ENCODE results near the gene TARBP2. TPM values are rescaled to one million over a fixed set of nuclear protein-coding genes. Genes with fewer than 3 reads are reported as not detected.

TARBP2 gene
- total and polyA plus RNA-seq, 2 donors, result 38.8 to 41.2 TPM

DNA sequence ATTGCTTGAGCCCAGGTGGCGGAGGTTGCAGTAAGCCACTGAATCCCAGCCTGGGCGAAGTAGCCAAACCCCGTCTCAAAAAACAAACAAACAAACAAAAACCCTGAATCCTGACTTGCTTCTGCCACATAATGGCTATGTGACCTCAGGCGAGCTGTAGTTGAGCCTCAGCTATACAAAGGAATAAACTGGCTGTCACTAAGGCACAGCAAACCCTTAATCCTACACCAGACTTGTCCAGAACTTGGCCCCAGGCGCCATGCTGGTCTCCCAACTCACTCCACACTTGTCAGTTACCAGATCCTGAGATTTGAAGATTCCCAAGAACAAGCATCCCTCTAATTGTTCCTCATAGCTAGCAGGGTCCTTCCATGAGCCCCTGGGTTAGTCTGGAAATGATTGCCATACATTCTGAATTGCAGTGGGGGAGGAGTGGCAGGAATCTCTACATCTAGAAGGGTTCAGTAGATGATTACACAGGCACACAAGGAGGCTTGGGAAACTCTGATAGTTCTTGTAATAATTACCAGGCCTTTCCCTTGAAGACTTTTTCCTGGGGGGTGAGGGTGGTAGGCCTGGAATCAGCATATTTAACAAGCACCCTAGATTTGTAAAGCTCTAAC, 11.7 kb upstream of the TARBP2 start:
- Histone ChIP-seq H3K4me1 (ENCODE audit: control insufficient read depth in 2 of 2, insufficient read depth in 2 of 2, low read length in 2 of 2) (peaks cover 9 to 21% of the 10 kb centered on the region in 2 donors), H3K9me3 (ENCODE audit: control insufficient read depth in 2 of 2, insufficient read depth in 1 of 2, low read length in 1 of 2) (no peaks in the 10 kb centered on the region), H3K36me3 (ENCODE audit: control insufficient read depth in 2 of 2, insufficient read depth in 2 of 2, low read length in 1 of 2) (peaks cover 33 to 34% of the 10 kb centered on the region in 2 donors), H3K27ac (ENCODE audit: low read depth in 1 of 2, low read length in 1 of 2) (no peak overlapping the region), H3K4me3 (ENCODE audit: low read length in 2 of 2) (no peak overlapping the region), H3K27me3 (ENCODE audit: control insufficient read depth in 2 of 2, insufficient read depth in 1 of 2, low read length in 1 of 2) (no peaks in the 10 kb centered on the region)
- no peak for DNase-seq (ENCODE audit: low read depth in 6 of 9, low spot score in 9 of 9)
- 96% methylated on average over 5 of the region's 5 CpGs for WGBS

DNA sequence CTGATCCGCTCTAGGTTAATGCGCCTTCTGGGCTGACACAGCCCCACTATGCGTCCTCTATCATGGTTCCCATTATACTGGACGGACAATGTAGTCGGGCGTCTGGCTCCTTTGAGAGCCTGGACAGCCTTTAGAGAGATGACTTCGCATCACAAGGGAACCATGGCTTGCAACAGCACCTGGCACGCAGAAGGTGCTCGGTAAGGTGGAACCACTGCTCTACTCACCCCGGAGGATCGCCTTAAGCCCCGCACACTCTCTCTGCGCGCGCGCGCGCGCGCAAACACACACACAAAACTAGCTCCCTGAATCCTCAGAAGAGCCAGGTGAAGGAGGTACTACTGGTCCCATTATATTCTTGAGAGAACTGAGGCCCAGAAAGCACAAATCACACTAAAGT, 8.9 kb upstream of the TARBP2 start:
- no peaks in the 10 kb centered on the region for H3K9me3 ChIP-seq (ENCODE audit: control insufficient read depth in 2 of 2, insufficient read depth in 1 of 2, low read length in 1 of 2)
- no peaks in the 10 kb centered on the region for H3K27me3 ChIP-seq (ENCODE audit: control insufficient read depth in 2 of 2, insufficient read depth in 1 of 2, low read length in 1 of 2)
- peak overlapping the region; percentile 46 to 82 for H3K27ac ChIP-seq (ENCODE audit: low read depth in 1 of 2, low read length in 1 of 2)
- peak in 1 of 9 donors; percentile 40 for DNase-seq (ENCODE audit: low read depth in 6 of 9, low spot score in 9 of 9)
- H3K36me3 ChIP-seq (ENCODE audit: control insufficient read depth in 2 of 2, insufficient read depth in 2 of 2, low read length in 1 of 2), result peaks cover 6 to 7% of the 10 kb centered on the region in 2 donors
- H3K4me1 ChIP-seq (ENCODE audit: control insufficient read depth in 2 of 2, insufficient read depth in 2 of 2, low read length in 2 of 2), result peaks cover 14 to 30% of the 10 kb centered on the region in 2 donors
- 77% methylated on average over 20 of the region's 20 CpGs for WGBS
- H3K4me3 ChIP-seq (ENCODE audit: low read length in 2 of 2), result peak overlapping the region; percentile 65 to 67

DNA sequence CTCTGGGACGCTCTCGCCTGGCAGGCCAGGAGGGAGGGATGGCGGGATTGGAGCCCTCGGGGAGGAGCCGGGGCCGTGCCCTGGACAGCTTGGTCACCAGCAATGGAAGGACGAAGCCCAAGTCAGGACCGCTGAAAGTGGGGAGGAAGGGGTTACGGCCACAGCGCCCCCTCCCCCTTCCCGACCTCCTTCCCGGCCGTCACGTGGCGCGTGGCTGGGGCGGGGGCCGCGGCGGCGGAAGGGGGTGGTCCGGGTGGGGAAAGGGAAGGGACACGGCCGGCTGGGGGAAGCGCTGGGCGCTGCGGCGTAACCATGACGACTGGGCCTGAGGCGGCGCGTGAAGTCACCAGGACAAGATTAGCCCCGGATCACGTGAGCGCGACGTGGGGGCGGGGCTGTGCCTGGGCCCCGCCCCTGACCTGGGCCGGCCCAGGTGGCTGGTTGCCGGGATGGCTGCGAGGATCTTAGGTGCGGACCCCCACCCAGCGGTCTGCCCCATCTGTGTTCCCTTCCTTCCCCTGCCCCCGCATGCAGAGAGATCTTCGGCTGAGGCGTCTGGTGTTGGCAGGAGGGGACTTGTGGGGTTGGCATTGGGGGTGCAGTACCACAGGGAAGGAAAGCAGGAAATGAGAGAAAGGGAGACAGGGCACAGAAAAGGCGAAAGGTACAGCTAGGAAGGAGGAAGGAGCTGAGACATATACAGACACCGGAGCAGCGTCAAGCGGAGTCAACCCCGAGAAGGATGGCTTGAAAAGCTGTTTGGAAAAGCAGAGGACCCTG, 8.1 kb upstream of the TARBP2 start:
- no peaks in the 10 kb centered on the region for H3K27me3 ChIP-seq (ENCODE audit: control insufficient read depth in 2 of 2, insufficient read depth in 1 of 2, low read length in 1 of 2)
- H3K27ac ChIP-seq (ENCODE audit: low read depth in 1 of 2, low read length in 1 of 2), result peak overlapping the region; percentile 67 to 82
- no peaks in the 10 kb centered on the region for H3K9me3 ChIP-seq (ENCODE audit: control insufficient read depth in 2 of 2, insufficient read depth in 1 of 2, low read length in 1 of 2)
- peaks cover 14 to 31% of the 10 kb centered on the region in 2 donors for H3K4me1 ChIP-seq (ENCODE audit: control insufficient read depth in 2 of 2, insufficient read depth in 2 of 2, low read length in 2 of 2)
- peak overlapping the region; percentile 65 to 67 for H3K4me3 ChIP-seq (ENCODE audit: low read length in 2 of 2)
- DNase-seq (ENCODE audit: low read depth in 6 of 9, low spot score in 9 of 9), result peak; percentile 67 to 89 (median 80)
- WGBS, result 1% methylated on average over 52 of the region's 52 CpGs
- H3K36me3 ChIP-seq (ENCODE audit: control insufficient read depth in 2 of 2, insufficient read depth in 2 of 2, low read length in 1 of 2), result peaks cover under 1 to 1% of the 10 kb centered on the region in 2 donors

DNA sequence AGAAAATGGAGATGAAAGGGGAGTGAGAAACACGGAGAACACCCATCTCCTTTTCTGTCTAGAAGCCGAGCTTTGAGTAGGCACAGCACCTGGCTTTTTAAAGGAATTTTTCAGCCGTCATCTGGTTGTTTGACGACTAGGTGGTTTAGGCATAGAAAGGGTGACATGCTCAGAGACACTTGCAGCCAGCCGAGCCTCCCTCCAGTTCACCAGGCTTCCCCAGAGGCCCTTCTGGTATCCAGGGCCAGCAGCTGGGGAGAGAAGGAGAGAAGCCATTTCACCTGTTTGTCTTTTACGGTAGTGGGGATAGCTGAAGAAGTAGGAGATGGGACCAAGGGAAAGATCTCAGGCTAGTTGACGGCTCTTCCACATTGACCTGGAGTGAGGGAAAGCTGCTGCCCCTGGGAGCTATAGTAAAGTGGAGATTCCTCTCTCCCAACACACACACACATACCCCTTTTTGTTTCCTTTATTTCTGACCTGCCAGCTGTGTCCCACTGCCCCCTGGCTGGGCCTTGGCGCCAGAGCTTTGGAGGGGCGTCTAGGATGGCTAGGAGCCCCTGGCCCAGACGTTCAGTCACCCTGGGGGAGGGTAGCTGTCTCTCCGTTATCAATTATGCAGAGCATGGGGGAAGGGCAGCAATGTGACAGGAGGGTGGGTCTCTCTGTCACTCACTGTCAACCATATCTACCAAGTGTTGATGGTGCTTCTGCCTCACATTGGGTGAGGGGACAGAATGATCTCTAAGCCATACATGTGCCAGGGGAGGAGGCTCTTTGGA, 7.3 kb upstream of the TARBP2 start:
- no peaks in the 10 kb centered on the region for H3K36me3 ChIP-seq (ENCODE audit: control insufficient read depth in 2 of 2, insufficient read depth in 2 of 2, low read length in 1 of 2)
- WGBS, result 46% methylated on average over 11 of the region's 11 CpGs
- peak overlapping the region; percentile 67 to 82 for H3K27ac ChIP-seq (ENCODE audit: low read depth in 1 of 2, low read length in 1 of 2)
- DNase-seq (ENCODE audit: low read depth in 6 of 9, low spot score in 9 of 9), result no peak
- H3K4me1 ChIP-seq (ENCODE audit: control insufficient read depth in 2 of 2, insufficient read depth in 2 of 2, low read length in 2 of 2), result peaks cover 15 to 39% of the 10 kb centered on the region in 2 donors
- no peaks in the 10 kb centered on the region for H3K9me3 ChIP-seq (ENCODE audit: control insufficient read depth in 2 of 2, insufficient read depth in 1 of 2, low read length in 1 of 2)
- H3K4me3 ChIP-seq (ENCODE audit: low read length in 2 of 2), result peak overlapping the region; percentile 65 to 67
- H3K27me3 ChIP-seq (ENCODE audit: control insufficient read depth in 2 of 2, insufficient read depth in 1 of 2, low read length in 1 of 2), result no peaks in the 10 kb centered on the region

DNA sequence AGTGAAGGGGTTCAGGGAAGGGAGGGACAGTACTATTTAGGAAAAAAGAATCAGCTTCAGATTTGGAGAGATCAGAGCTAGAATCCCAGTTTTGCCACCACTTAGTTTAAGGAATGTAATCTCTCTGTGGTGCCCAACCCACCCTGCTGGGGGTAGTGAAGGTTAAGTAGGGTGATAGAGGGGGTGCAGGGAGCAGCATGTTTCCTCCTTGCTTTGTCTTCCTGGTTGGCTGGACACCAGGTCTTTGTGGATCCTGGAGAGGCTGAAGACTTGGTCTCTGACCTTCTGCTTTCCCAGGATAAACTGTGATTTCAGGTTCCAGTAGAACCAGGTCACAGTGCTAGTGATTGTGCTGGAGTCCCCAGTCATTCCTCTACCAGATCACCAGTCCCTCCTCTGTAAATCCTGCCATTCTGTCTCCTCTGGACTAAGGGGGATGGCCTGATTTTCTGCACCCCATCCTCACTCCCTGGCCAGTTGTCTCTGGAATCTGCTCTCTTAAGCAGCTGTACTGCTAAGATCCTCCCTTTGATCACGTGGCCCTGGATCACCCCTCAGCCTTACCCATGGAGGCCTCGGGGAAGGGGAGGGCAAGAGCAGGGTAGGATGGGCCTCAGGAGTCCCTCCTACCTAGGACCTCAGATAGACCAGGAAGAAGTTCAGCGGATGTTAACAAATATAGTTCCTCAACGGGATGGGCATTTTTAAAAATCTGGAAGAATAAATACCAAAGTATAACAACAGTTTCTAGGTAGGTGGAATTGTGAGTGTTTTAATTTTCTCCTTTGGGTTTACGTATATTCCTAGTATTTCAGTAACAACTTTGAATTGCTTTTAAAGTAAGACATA, 5.0 kb upstream of the TARBP2 start:
- H3K9me3 ChIP-seq (ENCODE audit: control insufficient read depth in 2 of 2, insufficient read depth in 1 of 2, low read length in 1 of 2), result no peaks in the 10 kb centered on the region
- no peak overlapping the region for H3K4me3 ChIP-seq (ENCODE audit: low read length in 2 of 2)
- no peaks in the 10 kb centered on the region for H3K36me3 ChIP-seq (ENCODE audit: control insufficient read depth in 2 of 2, insufficient read depth in 2 of 2, low read length in 1 of 2)
- peaks cover 18 to 52% of the 10 kb centered on the region in 2 donors for H3K4me1 ChIP-seq (ENCODE audit: control insufficient read depth in 2 of 2, insufficient read depth in 2 of 2, low read length in 2 of 2)
- DNase-seq (ENCODE audit: low read depth in 6 of 9, low spot score in 9 of 9), result peak in 1 of 9 donors; percentile 20
- H3K27ac ChIP-seq (ENCODE audit: low read depth in 1 of 2, low read length in 1 of 2), result no peak overlapping the region
- WGBS, result 65% methylated on average over 5 of the region's 5 CpGs
- H3K27me3 ChIP-seq (ENCODE audit: control insufficient read depth in 2 of 2, insufficient read depth in 1 of 2, low read length in 1 of 2), result no peaks in the 10 kb centered on the region

DNA sequence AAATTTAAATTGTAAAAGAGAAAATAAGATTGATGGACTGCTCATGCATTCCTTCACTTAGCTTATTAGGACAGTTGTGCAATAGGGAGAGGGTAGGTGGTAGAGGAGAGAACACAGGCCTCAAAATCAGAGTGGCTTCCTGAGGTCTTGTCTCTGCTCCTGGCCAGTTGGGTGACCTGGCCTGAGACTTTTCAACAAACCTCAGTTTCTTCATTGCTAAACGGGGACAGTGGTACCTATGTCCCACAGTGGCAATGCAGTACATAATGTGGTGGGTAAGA, 4.4 kb upstream of the TARBP2 start:
- H3K27me3 ChIP-seq (ENCODE audit: control insufficient read depth in 2 of 2, insufficient read depth in 1 of 2, low read length in 1 of 2), result no peaks in the 10 kb centered on the region
- no peaks in the 10 kb centered on the region for H3K36me3 ChIP-seq (ENCODE audit: control insufficient read depth in 2 of 2, insufficient read depth in 2 of 2, low read length in 1 of 2)
- DNase-seq (ENCODE audit: low read depth in 6 of 9, low spot score in 9 of 9), result no peak
- 100% methylated on average over 1 of the region's 1 CpG for WGBS
- H3K9me3 ChIP-seq (ENCODE audit: control insufficient read depth in 2 of 2, insufficient read depth in 1 of 2, low read length in 1 of 2), result no peaks in the 10 kb centered on the region
- H3K4me1 ChIP-seq (ENCODE audit: control insufficient read depth in 2 of 2, insufficient read depth in 2 of 2, low read length in 2 of 2), result peaks cover 21 to 55% of the 10 kb centered on the region in 2 donors
- H3K4me3 ChIP-seq (ENCODE audit: low read length in 2 of 2), result no peak overlapping the region
- no peak overlapping the region for H3K27ac ChIP-seq (ENCODE audit: low read depth in 1 of 2, low read length in 1 of 2)

DNA sequence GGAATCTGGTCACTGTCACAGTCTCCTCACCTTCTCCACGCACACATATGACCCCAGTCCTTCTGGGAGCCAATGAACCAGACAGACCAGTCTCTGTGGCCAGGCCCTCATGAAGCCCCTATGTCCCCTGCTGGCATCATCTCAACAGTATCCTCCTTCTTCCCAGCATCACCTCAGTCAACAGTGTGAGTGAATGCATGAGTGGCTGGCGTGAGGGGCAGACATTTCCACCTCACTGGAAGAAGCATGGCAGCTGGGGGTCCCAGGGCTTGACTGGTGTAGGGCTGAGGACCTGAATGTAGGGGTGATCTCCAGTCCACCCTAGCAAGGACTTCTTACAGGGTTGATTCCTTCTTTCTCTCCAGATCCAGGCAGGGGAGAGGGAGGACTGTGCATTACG, 3.6 kb upstream of the TARBP2 start:
- no peak for DNase-seq (ENCODE audit: low read depth in 6 of 9, low spot score in 9 of 9)
- Histone ChIP-seq H3K4me1 (ENCODE audit: control insufficient read depth in 2 of 2, insufficient read depth in 2 of 2, low read length in 2 of 2) (peaks cover 27 to 57% of the 10 kb centered on the region in 2 donors), H3K36me3 (ENCODE audit: control insufficient read depth in 2 of 2, insufficient read depth in 2 of 2, low read length in 1 of 2) (no peaks in the 10 kb centered on the region), H3K27ac (ENCODE audit: low read depth in 1 of 2, low read length in 1 of 2) (no peak overlapping the region), H3K27me3 (ENCODE audit: control insufficient read depth in 2 of 2, insufficient read depth in 1 of 2, low read length in 1 of 2) (no peaks in the 10 kb centered on the region), H3K4me3 (ENCODE audit: low read length in 2 of 2) (no peak overlapping the region), H3K9me3 (ENCODE audit: control insufficient read depth in 2 of 2, insufficient read depth in 1 of 2, low read length in 1 of 2) (no peaks in the 10 kb centered on the region)
- WGBS, result 97% methylated on average over 3 of the region's 3 CpGs

DNA sequence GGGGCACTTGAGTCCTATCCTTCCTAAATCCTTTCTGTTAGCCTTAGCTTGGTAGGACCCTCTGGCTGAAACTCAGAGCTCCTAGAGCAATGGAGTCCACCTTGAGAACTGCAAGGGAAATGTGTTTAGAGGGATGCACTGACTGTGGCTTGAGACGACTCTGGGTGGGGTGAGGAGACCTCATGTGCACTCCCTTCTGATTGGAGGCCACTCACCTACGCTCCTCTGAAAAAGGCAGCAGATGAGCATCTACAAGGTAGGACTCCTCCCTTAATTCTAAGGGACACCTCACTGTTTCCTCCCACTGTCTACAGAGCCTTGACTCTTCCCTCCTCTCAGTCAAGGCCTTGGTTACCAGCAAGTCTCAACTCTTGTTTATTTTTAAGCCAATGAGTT, 2.9 kb upstream of the TARBP2 start:
- no peaks in the 10 kb centered on the region for H3K27me3 ChIP-seq (ENCODE audit: control insufficient read depth in 2 of 2, insufficient read depth in 1 of 2, low read length in 1 of 2)
- H3K27ac ChIP-seq (ENCODE audit: low read depth in 1 of 2, low read length in 1 of 2), result peak overlapping the region in 1 of 2 donors; percentile 18
- H3K4me3 ChIP-seq (ENCODE audit: low read length in 2 of 2), result peak overlapping the region in 1 of 2 donors; percentile 46
- no peaks in the 10 kb centered on the region for H3K9me3 ChIP-seq (ENCODE audit: control insufficient read depth in 2 of 2, insufficient read depth in 1 of 2, low read length in 1 of 2)
- no peaks in the 10 kb centered on the region for H3K36me3 ChIP-seq (ENCODE audit: control insufficient read depth in 2 of 2, insufficient read depth in 2 of 2, low read length in 1 of 2)
- H3K4me1 ChIP-seq (ENCODE audit: control insufficient read depth in 2 of 2, insufficient read depth in 2 of 2, low read length in 2 of 2), result peaks cover 27 to 56% of the 10 kb centered on the region in 2 donors
- no peak for DNase-seq (ENCODE audit: low read depth in 6 of 9, low spot score in 9 of 9)
- 92% methylated on average over 2 of the region's 2 CpGs for WGBS
